Cerebellar nuclear complex (tissue), 1 donor: ENCODE measurements around the gene ATXN2L.
"Not testable (repeated sequence)": the region's sequence is repeated elsewhere in the genome, so short reads cannot be mapped to it uniquely, and the experiment has no call there.

Experiments used
- DNase-seq, 2 experiments: peaks; one replicate each; lab custom pipeline; 2025; lab: John Stamatoyannopoulos, UW

ATXN2L gene

DNA sequence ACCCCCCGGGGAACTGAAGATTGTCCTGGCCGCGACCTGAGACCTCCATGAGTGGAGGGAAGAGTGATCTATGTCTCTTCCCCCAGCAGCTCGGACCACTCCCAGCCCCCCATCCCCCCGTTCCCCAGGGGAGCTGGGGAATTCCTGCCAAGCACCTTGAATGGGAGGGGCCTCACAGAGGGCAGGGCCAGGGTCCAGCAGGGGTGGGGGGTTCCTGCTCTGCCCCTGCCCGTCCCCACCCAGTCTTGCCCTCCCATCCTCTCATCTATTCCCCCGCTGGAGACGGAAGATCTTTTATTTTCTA, 13.9 kb downstream of the ATXN2L start:
- DNase-seq, result no peak

DNA sequence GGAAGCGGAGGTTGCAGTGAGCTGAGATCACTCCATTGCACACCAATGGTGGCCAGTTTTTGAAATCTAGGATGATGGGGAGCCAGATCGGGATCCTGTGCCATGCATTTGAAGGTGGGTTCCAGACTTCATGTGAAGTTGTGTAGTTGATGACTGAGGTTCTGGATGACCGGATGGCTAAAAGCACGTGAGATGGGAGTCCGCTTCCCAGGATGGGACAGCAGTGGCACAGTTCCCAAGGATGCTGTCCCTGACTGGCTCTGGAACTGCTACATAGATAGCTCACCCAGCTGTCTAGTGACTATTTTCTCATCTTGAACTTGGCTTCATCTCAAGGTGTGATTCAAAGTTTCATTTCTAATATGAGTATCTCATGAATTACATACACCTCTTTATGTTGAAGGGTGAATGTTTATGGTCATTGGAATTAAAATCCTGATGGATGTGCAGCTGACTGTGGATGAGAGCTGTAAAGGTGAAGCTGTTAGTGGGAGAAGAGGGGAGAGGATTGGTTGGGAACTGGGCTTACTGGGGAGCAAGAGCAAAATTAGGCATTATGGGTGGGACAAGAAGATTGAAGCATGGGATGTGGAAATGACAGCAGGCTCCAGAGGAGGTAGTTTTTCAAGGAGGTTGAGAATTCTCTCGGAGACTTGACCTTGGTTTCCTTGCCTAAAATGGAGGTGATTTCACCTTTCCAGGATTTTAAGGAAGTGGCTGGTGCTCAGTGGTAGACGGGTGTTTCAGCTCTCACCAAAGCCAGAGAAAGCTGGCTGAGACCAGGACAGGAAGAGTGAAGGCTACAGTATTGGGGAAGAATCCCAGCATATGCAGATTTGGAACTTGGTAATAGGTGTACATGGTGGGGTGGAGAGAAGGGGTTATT, 15.1 kb downstream of the ATXN2L start:
- no peak for DNase-seq

DNA sequence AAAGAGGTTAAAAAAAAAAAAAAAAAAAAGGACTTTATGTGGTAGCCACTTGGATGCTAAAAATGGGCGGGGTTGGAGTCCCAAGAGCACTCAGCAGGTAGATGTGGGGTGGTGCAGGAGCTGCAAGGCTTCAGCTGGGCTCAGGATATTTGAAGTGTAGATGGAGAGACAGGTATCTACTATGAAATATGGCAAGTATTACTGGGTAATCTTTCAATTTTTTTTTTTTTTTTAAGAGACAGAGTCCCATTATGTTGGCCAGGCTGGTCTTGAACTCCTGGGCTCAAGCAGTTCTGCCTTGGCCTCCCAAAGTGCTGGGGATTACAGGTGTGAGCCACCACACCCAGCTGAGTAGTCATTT, 15.7 kb downstream of the ATXN2L start:
- no peak for DNase-seq

DNA sequence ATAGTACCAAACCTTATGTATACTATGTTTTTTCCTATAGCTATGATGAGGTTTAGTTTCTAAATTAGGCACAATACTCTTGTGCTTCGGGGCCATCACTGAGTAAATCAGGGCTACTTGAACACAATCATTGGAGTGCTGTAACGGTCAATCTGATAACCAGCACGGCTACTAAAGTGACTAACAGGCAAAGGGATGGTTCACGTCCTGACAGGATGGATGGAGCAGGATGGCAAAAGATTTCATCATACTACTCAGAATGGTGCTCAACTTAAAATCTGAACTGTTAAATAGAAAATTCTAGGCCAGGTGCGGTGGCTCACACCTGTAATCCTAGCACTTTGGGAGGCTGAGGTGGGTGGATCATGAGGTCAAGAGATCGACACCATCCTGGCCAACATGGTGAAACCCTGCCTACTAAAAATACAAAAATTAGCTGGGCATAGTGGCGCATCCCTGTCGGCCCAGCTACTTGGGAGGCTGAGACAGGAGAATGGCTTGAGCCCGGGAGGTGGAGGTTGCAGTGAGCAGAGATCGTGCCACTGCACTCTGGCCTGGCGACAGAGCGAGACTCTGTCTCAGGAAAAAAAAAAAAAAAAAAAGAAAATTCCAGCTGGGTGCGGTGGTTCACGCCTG, 16.3 kb downstream of the ATXN2L start:
- DNase-seq, result no peak

DNA sequence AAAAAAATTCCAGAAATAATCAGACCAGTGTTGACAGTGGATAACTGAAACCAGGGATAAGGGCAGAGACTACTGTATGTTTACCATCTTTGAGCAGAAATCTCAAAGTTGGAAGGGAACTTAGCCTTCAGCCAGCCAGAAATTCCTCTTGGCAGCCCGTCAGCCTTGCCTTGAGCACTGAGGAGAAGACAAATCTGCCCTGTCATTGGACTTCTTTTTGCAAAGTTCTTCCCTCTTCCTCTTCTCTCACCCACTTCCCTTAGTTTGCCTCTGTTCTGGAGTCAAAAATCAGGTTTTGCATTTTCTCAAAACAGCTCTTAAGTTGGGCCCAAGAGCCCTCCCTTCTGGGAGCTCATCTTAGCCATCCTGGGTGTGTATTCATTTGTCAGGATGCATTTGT, 17.1 kb downstream of the ATXN2L start:
- no peak for DNase-seq

DNA sequence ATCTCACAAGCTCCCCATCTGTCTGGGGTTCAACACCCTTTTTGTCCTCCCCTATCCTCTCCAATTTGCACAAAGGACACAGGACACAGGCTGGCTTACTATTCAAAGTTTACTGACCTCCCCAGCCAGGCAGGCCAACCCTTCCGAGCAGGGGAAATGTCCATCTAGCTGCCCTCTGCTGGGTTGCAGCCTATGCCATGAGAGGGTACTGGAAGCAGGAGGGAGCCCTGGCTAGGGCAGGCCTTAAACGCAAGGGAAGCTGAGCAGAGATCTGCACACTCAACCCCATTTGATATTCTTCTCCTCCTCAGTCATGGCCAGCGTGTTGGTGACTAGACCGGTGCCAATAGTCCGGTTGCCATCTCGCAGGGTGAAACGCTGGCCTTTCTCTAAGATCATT, 19.9 kb downstream of the ATXN2L start:
- DNase-seq, result no peak

DNA sequence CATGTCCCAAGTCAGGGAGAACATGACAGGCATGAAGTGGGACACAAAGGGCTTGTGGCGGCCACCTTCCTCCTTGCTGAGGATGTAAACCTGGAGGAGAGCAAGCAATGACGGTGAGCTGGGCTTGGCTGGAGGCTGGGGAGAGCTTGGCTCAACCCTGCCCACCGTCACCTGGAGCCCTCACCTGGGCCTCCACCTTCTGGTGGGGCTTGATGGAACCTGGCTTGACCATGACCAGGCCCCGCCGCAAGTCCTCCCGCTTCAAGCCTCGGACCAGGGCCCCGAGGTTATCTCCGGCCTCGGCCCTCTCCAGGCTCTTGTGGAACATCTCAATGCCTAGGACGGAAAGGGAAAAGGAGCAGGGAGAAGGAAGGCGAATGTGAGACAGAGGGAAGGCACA, 21.0 kb downstream of the ATXN2L start:
- DNase-seq, result no peak

DNA sequence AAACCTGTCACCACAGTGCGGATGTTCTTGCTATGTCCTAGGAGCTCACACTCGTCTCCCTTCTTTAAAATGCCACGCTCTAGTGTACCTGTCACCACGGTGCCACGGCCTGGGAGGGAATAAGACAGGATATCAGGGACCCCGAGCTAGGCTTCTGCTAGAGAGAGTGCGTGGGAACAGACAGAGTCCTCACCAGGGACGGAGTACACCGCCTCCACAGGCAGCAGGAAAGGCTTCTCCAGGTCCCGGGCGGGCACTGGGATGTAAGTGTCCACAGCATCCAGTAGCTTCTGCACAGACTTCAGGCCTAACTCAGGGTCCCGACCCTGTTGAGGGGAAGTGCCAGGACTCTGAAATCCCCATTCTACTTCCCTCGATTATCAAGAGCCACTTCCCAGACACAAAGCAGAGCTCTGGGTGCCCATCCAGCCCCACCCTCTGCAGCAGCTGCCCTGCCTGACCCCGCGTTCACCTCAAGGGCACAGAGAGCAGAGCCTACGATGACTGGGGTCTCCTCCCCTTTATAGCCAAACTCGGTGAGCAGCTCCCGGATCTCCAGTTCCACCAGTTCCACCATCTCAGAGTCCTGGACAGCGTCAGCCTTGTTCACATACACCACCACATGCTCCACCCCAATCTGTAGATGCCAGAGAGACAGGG, 21.6 kb downstream of the ATXN2L start:
- DNase-seq, result no peak

DNA sequence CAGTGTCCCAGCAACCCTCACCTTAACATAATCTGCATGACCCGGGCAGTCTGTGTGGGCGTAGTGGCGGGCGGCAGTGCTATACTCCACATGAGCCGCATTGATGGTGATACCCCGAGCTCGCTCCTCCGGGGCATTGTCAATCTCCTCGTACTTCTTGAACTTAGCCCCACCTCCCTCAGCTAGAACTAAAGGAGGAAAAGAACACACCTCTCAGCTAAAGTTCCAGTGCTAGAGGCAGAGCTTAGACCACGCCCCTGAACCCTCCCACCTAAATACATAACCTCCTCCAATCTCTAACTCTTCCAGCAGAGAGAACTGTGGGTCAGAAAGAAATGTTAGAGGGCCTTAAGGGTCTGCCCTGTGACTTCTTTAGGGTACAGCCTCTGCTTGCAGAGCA, 22.5 kb downstream of the ATXN2L start:
- no peak for DNase-seq

DNA sequence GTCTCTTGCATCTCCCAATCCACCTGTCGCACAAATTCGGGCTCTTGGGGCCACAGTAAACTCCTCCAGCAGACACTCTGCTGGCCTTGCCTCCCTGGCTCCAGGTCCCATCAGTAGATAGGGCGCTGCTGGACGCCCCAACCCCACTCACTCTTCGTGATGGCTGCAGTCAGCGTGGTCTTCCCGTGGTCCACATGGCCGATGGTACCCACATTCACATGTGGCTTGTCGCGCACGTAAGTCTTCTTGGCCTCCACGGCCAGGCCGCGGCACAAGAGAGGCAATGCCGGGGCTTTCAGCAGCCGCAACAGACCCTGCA, 22.9 kb downstream of the ATXN2L start:
- no peak for DNase-seq

DNA sequence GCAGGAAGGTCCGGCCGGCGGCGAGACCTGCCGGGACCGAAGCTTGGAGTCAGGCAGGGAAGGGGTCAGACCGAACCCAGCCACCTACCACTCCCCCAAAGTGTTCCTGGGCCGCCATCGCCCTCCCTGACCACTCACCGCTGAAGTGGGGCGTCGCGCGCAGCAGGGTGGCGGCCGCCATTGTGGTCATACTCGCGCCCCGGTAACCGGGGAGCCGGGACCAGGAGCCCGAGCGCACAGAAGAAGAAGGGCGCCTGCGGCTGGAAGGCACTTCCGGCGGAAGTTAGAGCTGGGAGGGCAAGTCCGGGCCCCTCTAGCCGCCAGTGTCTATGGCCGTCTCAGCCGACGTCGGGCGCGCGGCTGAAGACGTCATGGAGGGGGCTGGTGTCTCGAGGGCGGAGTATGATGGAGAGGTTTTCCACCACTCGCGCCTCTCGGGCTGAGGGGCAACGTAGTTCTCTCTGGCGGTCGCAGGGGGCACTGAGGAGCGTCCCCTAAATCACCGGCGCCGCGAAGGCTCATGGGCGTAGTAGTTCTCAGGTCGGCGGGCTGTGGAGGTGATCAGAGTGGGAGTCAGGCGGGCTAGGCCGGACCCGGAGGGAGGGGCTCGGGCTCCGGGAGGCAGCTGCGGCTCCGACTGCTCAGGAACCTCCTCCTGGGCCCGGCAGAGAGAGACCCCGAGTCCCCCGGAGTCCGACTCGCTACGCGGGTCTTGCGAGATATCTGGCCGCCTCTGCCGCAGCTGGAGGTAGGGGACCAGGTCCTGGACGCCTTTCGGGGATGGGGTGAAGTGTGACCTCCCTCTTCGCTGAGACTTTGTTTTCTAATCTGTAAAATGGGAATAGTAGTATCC, 23.5 kb downstream of the ATXN2L start, which contains the start of gene TUFM:
Gene TUFM, minus strand, starts transcription at position 269 of the 853 bp plus-strand sequence. Its CDS starts 79 bp downstream, at position 190.
- DNase-seq, result peak; percentile 98 to 99

DNA sequence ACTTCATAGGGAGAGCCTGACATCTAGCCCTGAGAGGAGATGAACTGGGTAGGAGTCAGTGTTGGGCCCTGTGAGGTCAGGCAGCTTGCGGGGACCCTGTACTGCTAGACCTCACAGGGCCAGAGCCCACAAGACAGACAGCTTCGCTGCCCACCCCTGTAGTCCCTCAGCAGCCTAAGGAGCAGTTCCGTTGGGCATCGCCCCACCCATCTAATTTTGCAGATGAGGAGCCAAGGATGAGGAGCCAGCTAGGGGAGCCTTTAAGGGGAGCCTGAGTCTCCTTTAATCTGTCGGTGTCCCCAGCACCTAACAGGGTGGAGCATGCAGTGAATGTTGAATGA, 24.1 kb downstream of the ATXN2L start:
- DNase-seq, result no peak

DNA sequence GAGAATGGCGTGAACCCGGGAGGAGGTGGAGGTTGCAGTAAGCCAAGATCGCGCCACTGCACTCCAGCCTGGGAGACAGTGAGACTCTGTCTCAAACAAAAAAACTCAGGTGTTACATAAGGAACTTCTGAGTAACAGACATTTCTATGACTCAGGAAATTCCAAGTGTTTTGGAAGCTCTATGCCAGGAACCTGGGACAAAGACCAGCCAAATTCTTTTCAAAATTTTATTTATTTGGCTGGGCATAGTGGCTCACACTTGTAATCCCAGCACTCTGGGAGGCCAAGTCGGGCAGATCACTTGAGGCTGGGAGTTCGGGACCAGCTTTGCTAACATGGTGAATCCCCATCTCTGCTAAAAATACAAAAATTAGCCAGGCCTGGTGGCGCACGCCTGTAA, 35.6 kb downstream of the ATXN2L start:
- DNase-seq, result no peak

DNA sequence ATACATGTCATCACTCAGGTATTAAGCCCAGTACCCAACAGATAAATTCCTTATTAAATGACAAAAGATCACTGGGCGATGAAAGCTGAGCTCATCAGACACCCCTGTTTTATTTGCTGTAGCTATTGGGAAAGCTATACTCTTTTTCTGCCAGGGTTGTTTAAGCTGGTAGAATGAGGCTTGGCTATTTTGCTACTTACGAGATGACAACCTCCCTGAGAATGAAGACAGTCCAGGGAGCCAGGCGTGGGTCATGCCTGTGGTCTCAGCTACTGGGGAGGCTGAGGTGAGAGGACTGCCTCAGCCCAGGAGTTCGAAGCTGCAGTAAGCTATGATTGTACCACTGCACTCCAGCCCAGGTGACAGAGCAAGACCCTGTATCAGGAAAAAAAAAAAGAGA, 36.5 kb downstream of the ATXN2L start:
- DNase-seq, result no peak

DNA sequence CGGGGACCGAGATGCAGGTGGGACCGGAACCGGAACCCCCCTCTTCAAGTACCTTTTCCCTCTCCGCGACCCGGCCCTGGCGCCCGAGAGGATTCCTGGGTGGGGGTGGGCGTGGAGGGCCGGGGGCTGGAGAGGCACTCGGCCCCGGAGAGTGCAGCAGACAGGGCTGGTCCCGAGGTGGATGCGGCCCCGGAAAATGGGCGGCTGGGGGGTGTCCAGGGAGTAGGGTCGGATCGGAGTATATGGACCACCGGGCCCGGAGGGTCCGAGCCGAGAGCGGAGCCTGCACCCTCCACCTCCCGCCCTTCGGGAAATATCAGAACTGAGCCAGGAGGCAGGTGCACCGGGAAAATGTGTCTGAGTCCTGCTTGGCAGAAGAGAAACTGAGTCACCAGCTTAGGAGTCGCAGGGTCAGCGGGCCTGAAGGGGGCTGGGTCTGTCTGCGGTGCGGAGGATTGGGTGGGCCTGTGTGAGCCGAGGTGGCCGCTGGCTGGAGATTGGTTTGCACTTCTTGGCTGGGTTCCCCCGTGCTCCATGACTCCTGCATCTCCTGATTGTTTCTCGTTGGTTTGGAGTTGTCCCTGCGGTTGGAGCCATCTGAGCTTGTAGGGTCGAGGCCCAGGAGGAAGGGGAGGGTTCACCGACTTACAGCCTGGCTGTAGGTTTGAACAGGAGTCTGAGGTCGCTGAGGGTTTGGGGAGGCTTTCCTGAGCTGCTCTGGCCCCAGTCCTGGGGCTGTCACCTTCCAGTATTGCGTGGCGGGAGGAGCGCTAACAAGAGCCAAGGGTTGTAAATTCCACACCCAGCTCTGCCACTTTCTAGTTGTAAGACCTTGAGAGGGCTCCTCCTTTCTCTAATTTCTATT, 41.4 kb downstream of the ATXN2L start:
- DNase-seq, result no peak

DNA sequence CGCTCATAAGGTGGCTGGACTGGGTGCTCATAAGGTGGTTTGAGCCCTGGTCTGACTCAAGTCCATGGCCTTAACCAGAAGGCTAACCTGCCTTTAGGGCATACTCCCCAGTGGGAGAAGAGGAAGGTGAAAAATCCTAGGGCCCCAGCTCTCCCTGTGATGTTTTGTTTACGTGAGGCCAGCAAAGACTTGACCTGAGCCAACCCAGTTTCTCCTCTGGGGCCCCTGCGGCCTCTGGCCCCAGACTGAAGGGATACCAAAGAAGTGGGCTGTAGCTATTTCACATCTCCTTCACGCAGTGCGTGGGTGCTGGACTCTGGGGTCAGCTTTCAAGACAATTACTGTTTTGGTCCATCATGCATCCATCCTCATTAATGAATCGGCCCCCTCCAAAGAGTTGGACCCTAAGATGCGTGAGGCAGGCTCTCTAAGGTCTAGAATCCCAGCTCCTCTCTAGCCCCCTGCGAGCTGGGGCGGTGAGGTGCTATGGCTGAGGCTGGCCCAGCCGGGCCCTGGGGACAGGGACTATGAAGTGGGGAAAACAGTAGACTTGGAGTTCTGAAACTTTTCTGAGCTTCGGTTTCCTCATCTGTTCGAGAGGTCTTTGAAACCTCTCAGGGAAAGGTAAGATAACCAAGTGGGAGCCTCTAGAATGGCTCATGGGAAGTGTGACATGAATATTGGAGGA, 42.3 kb downstream of the ATXN2L start:
- DNase-seq, result no peak

DNA sequence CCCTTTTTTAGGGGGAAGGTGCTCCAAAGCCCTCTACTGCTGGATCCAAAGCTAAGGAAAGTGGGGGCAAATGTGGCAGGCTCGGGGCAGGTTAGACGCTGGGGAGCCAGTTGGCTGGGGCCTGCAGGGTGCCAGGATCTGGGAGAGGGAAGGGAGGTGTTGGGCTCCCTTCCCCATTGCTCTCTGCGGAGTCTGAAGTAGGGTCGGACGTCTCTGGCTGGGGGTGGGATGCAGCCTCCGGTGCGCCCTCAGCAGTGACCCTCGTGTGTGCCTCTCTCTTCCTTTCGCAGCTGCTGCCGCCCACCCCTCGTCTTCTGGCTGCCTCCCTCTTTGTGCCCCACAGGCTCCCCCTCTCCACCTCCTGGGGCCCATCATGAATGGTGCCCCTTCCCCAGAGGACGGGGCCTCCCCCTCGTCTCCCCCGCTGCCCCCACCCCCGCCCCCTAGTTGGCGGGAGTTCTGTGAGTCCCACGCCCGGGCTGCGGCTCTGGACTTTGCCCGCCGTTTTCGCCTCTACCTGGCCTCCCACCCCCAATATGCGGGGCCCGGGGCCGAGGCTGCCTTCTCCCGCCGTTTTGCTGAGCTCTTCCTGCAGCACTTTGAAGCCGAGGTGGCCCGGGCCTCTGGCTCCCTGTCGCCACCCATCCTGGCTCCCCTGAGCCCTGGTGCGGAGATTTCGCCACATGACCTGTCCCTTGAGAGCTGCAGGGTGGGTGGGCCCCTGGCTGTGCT, 43.1 kb downstream of the ATXN2L start:
- no peak for DNase-seq

DNA sequence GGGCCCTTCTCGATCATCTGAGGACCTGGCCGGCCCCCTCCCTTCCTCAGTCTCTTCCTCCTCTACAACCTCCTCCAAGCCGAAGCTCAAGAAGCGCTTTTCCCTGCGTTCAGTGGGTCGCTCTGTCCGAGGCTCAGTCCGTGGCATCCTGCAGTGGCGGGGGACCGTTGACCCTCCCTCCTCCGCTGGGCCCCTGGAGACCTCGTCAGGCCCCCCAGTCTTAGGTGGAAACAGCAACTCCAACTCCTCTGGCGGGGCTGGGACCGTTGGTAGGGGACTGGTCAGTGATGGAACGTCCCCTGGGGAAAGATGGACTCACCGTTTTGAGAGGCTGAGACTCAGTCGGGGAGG, 43.6 kb downstream of the ATXN2L start:
- no peak for DNase-seq

DNA sequence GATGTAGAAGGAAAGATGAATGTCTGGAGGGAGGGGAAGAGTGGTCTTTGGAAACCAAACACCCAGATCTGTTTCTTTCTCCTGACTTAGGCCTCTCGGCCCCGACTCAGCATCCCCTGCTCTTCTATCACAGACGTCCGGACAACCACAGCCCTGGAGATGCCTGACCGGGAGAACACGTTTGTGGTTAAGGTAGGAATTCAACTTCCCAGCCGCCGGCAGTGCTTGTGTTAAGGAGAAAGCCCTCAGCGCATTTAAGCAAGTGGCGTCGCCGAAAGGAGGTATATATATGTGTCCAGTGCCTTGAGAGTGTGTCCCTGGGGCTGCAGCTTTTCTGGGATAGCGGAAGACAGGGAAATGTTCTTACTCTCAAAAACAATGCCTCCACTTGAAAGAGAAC, 44.4 kb downstream of the ATXN2L start:
- DNase-seq, result no peak

DNA sequence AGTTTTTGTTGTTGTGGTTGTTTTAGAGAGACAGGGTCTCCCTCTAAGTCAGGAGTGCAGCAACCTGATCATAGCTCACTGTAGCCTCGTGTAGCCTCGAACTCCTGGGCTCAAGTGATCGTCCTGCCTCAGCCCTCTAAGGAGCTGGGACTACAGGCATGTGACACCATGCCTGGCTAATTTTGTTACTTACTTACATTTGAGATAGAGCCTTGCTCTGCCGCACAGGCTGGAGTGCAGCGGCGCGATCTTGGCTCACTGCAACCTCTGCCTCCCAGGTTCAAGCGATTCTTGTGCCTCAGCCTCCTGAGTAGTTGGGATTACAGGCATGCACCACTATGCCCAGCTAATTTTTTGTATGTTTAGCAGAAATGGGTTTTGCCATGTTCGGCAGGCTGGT, 44.8 kb downstream of the ATXN2L start:
- DNase-seq, result not testable (repeated sequence)
